ENCODE measurements around the gene NTM.
"Not testable (repeated sequence)": the region's sequence is repeated elsewhere in the genome, so short reads cannot be mapped to it uniquely, and the experiment has no call there.

The NTM gene

GRCh38 chr11:131413217-131413616 lies 42.8 kb downstream of the NTM start:
- no peaks in the 10 kb centered on the region for H3K9me3 ChIP-seq (ENCODE audit: control insufficient read depth in 2 of 2, low read length in 2 of 2)
- no peak overlapping the region for H3K9ac ChIP-seq (ENCODE audit: low read depth in 1 of 2, low read length in 2 of 2)
- H3K27me3 ChIP-seq (ENCODE audit: control insufficient read depth in 2 of 2, insufficient read depth in 2 of 2, low read length in 2 of 2) = no peaks in the 10 kb centered on the region
- no peaks in the 10 kb centered on the region for H3K4me1 ChIP-seq (ENCODE audit: control insufficient read depth in 2 of 2, insufficient read depth in 2 of 2, low read length in 2 of 2)
- no peak overlapping the region for H3K4me3 ChIP-seq (ENCODE audit: low read length in 2 of 2)
- H3K36me3 ChIP-seq (ENCODE audit: control insufficient read depth in 2 of 2, insufficient read depth in 2 of 2, low read length in 2 of 2) = no peaks in the 10 kb centered on the region
- no peak overlapping the region for H3K27ac ChIP-seq (ENCODE audit: low read depth in 2 of 2, low read length in 2 of 2)

- Histone ChIP-seq H3K36me3 (ENCODE audit: control insufficient read depth in 2 of 2, insufficient read depth in 2 of 2, low read length in 2 of 2) (no peaks in the 10 kb centered on the region), H3K4me3 (ENCODE audit: low read length in 2 of 2) (no peak overlapping the region), H3K9me3 (ENCODE audit: control insufficient read depth in 2 of 2, low read length in 2 of 2) (no peaks in the 10 kb centered on the region), H3K9ac (ENCODE audit: low read depth in 1 of 2, low read length in 2 of 2) (no peak overlapping the region), H3K4me1 (ENCODE audit: control insufficient read depth in 2 of 2, insufficient read depth in 2 of 2, low read length in 2 of 2) (no peaks in the 10 kb centered on the region), H3K27me3 (ENCODE audit: control insufficient read depth in 2 of 2, insufficient read depth in 2 of 2, low read length in 2 of 2) (no peaks in the 10 kb centered on the region), H3K27ac (ENCODE audit: low read depth in 2 of 2, low read length in 2 of 2) (no peak overlapping the region)
Observed at GRCh38 chr11:131418189-131418588, 47.8 kb downstream of the NTM start.

- no peaks in the 10 kb centered on the region for H3K4me1 ChIP-seq (ENCODE audit: control insufficient read depth in 2 of 2, insufficient read depth in 2 of 2, low read length in 2 of 2)
- H3K27me3 ChIP-seq (ENCODE audit: control insufficient read depth in 2 of 2, insufficient read depth in 2 of 2, low read length in 2 of 2) = no peaks in the 10 kb centered on the region
- no peaks in the 10 kb centered on the region for H3K9me3 ChIP-seq (ENCODE audit: control insufficient read depth in 2 of 2, low read length in 2 of 2)
- no peak overlapping the region for H3K27ac ChIP-seq (ENCODE audit: low read depth in 2 of 2, low read length in 2 of 2)
- no peak overlapping the region for H3K4me3 ChIP-seq (ENCODE audit: low read length in 2 of 2)
- no peak overlapping the region for H3K9ac ChIP-seq (ENCODE audit: low read depth in 1 of 2, low read length in 2 of 2)
- no peaks in the 10 kb centered on the region for H3K36me3 ChIP-seq (ENCODE audit: control insufficient read depth in 2 of 2, insufficient read depth in 2 of 2, low read length in 2 of 2)
Observed at GRCh38 chr11:131421066-131421855, 50.8 kb downstream of the NTM start.

DNA sequence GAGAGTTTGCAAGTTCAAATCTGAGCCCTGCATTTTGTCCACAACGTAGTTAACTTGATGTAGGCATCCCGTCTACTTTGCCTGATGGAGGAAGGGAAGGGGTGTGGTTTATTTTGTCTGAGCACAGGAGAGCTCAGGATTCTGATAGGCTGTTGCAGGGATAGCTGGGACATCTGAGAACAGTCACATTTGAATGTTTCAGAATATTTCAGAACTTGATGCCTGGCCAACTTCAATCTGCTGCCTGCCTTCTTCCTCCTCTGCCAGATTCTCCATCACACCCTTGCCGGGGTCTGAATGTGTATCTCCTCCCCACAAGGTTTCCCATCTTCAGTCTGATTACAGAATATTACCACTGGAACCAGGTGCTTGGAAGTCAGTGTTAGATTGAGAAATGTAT lies 51.6 kb downstream of the NTM start:
- no peak overlapping the region for H3K9ac ChIP-seq (ENCODE audit: low read depth in 1 of 2, low read length in 2 of 2)
- H3K4me3 ChIP-seq (ENCODE audit: low read length in 2 of 2) = no peak overlapping the region
- no peaks in the 10 kb centered on the region for H3K4me1 ChIP-seq (ENCODE audit: control insufficient read depth in 2 of 2, insufficient read depth in 2 of 2, low read length in 2 of 2)
- H3K27ac ChIP-seq (ENCODE audit: low read depth in 2 of 2, low read length in 2 of 2) = no peak overlapping the region
- H3K27me3 ChIP-seq (ENCODE audit: control insufficient read depth in 2 of 2, insufficient read depth in 2 of 2, low read length in 2 of 2) = no peaks in the 10 kb centered on the region
- no peaks in the 10 kb centered on the region for H3K9me3 ChIP-seq (ENCODE audit: control insufficient read depth in 2 of 2, low read length in 2 of 2)
- no peaks in the 10 kb centered on the region for H3K36me3 ChIP-seq (ENCODE audit: control insufficient read depth in 2 of 2, insufficient read depth in 2 of 2, low read length in 2 of 2)

GRCh38 chr11:131422496-131422895 lies 52.1 kb downstream of the NTM start:
- H3K27me3 ChIP-seq (ENCODE audit: control insufficient read depth in 2 of 2, insufficient read depth in 2 of 2, low read length in 2 of 2) = no peaks in the 10 kb centered on the region
- no peak overlapping the region for H3K4me3 ChIP-seq (ENCODE audit: low read length in 2 of 2)
- no peak overlapping the region for H3K27ac ChIP-seq (ENCODE audit: low read depth in 2 of 2, low read length in 2 of 2)
- H3K9me3 ChIP-seq (ENCODE audit: control insufficient read depth in 2 of 2, low read length in 2 of 2) = no peaks in the 10 kb centered on the region
- no peaks in the 10 kb centered on the region for H3K4me1 ChIP-seq (ENCODE audit: control insufficient read depth in 2 of 2, insufficient read depth in 2 of 2, low read length in 2 of 2)
- H3K9ac ChIP-seq (ENCODE audit: low read depth in 1 of 2, low read length in 2 of 2) = no peak overlapping the region
- H3K36me3 ChIP-seq (ENCODE audit: control insufficient read depth in 2 of 2, insufficient read depth in 2 of 2, low read length in 2 of 2) = no peaks in the 10 kb centered on the region

- no peaks in the 10 kb centered on the region for H3K36me3 ChIP-seq (ENCODE audit: control insufficient read depth in 2 of 2, insufficient read depth in 2 of 2, low read length in 2 of 2)
- no peaks in the 10 kb centered on the region for H3K9me3 ChIP-seq (ENCODE audit: control insufficient read depth in 2 of 2, low read length in 2 of 2)
- no peaks in the 10 kb centered on the region for H3K4me1 ChIP-seq (ENCODE audit: control insufficient read depth in 2 of 2, insufficient read depth in 2 of 2, low read length in 2 of 2)
- H3K4me3 ChIP-seq (ENCODE audit: low read length in 2 of 2) = no peak overlapping the region
- H3K9ac ChIP-seq (ENCODE audit: low read depth in 1 of 2, low read length in 2 of 2) = no peak overlapping the region
- H3K27ac ChIP-seq (ENCODE audit: low read depth in 2 of 2, low read length in 2 of 2) = no peak overlapping the region
- H3K27me3 ChIP-seq (ENCODE audit: control insufficient read depth in 2 of 2, insufficient read depth in 2 of 2, low read length in 2 of 2) = no peaks in the 10 kb centered on the region
Observed at GRCh38 chr11:131423688-131424087, 53.3 kb downstream of the NTM start.

- H3K36me3 ChIP-seq (ENCODE audit: control insufficient read depth in 2 of 2, insufficient read depth in 2 of 2, low read length in 2 of 2); H3K9me3 ChIP-seq (ENCODE audit: control insufficient read depth in 2 of 2, low read length in 2 of 2); H3K9ac ChIP-seq (ENCODE audit: low read depth in 1 of 2, low read length in 2 of 2); H3K27ac ChIP-seq (ENCODE audit: low read depth in 2 of 2, low read length in 2 of 2); H3K4me1 ChIP-seq (ENCODE audit: control insufficient read depth in 2 of 2, insufficient read depth in 2 of 2, low read length in 2 of 2); H3K27me3 ChIP-seq (ENCODE audit: control insufficient read depth in 2 of 2, insufficient read depth in 2 of 2, low read length in 2 of 2); H3K4me3 ChIP-seq (ENCODE audit: low read length in 2 of 2): not testable (repeated sequence)
Observed at GRCh38 chr11:131424257-131424876, 54.0 kb downstream of the NTM start.

GRCh38 chr11:131425285-131425684 lies 54.9 kb downstream of the NTM start:
- no peaks in the 10 kb centered on the region for H3K9me3 ChIP-seq (ENCODE audit: control insufficient read depth in 2 of 2, low read length in 2 of 2)
- no peaks in the 10 kb centered on the region for H3K36me3 ChIP-seq (ENCODE audit: control insufficient read depth in 2 of 2, insufficient read depth in 2 of 2, low read length in 2 of 2)
- no peaks in the 10 kb centered on the region for H3K27me3 ChIP-seq (ENCODE audit: control insufficient read depth in 2 of 2, insufficient read depth in 2 of 2, low read length in 2 of 2)
- no peaks in the 10 kb centered on the region for H3K4me1 ChIP-seq (ENCODE audit: control insufficient read depth in 2 of 2, insufficient read depth in 2 of 2, low read length in 2 of 2)
- H3K4me3 ChIP-seq (ENCODE audit: low read length in 2 of 2) = no peak overlapping the region
- H3K9ac ChIP-seq (ENCODE audit: low read depth in 1 of 2, low read length in 2 of 2) = no peak overlapping the region
- H3K27ac ChIP-seq (ENCODE audit: low read depth in 2 of 2, low read length in 2 of 2) = no peak overlapping the region

- Histone ChIP-seq H3K36me3 (ENCODE audit: control insufficient read depth in 2 of 2, insufficient read depth in 2 of 2, low read length in 2 of 2) (no peaks in the 10 kb centered on the region), H3K27me3 (ENCODE audit: control insufficient read depth in 2 of 2, insufficient read depth in 2 of 2, low read length in 2 of 2) (no peaks in the 10 kb centered on the region), H3K4me1 (ENCODE audit: control insufficient read depth in 2 of 2, insufficient read depth in 2 of 2, low read length in 2 of 2) (no peaks in the 10 kb centered on the region), H3K27ac (ENCODE audit: low read depth in 2 of 2, low read length in 2 of 2) (no peak overlapping the region), H3K9ac (ENCODE audit: low read depth in 1 of 2, low read length in 2 of 2) (no peak overlapping the region), H3K9me3 (ENCODE audit: control insufficient read depth in 2 of 2, low read length in 2 of 2) (no peaks in the 10 kb centered on the region), H3K4me3 (ENCODE audit: low read length in 2 of 2) (no peak overlapping the region)
Observed at GRCh38 chr11:131428853-131429252, 58.4 kb downstream of the NTM start.

- Histone ChIP-seq H3K9ac (ENCODE audit: low read depth in 1 of 2, low read length in 2 of 2) (no peak overlapping the region), H3K9me3 (ENCODE audit: control insufficient read depth in 2 of 2, low read length in 2 of 2) (no peaks in the 10 kb centered on the region), H3K4me1 (ENCODE audit: control insufficient read depth in 2 of 2, insufficient read depth in 2 of 2, low read length in 2 of 2) (no peaks in the 10 kb centered on the region), H3K36me3 (ENCODE audit: control insufficient read depth in 2 of 2, insufficient read depth in 2 of 2, low read length in 2 of 2) (no peaks in the 10 kb centered on the region), H3K27me3 (ENCODE audit: control insufficient read depth in 2 of 2, insufficient read depth in 2 of 2, low read length in 2 of 2) (no peaks in the 10 kb centered on the region), H3K27ac (ENCODE audit: low read depth in 2 of 2, low read length in 2 of 2) (no peak overlapping the region), H3K4me3 (ENCODE audit: low read length in 2 of 2) (no peak overlapping the region)
Observed at GRCh38 chr11:131430473-131431208, 60.2 kb downstream of the NTM start.

Data from mucosa of rectum (tissue), 2 donors.